Left lobe of liver (tissue), 2 donors: ENCODE measurements around the gene GPR146. TPM values are rescaled to one million over a fixed set of nuclear protein-coding genes. Genes with fewer than 3 reads are reported as not detected.
A peak's percentile ranks its signal among the peaks of the same experiment; 100 is the strongest.
"Not testable (repeated sequence)": the region's sequence is repeated elsewhere in the genome, so short reads cannot be mapped to it uniquely, and the experiment has no call there.

Experiments used
- ATAC-seq: fragments of 200-7000 bp; cut with Tn5 transposase; one replicate; pipeline ENCODE4 v1.9.1; 2020; ENCODE audit warnings: mild to moderate bottlenecking, moderate library complexity
- DNase-seq: peaks from one replicate; pipeline ENCODE4 v3.0.0-alpha.2; 2020; ENCODE audit warnings: low spot score
- total RNA-seq: library from RNA; stranded (reverse); gene quantifications from one replicate; pipeline ENCODE4 v1.2.1, GENCODE V29; 2021
- donor health status: DM: no; HTN: no; CAD: no; lungs with moderate emphysema.
- donor health status: DM: no; HTN: yes; CAD: no.

The GPR146 gene
- total RNA-seq, 1 donor from 2014 or later, result 28.1 TPM

GRCh38 chr7:1074018-1074417 lies 29.7 kb downstream of the GPR146 start:
- not testable (repeated sequence) for DNase-seq, ATAC-seq

GRCh38 chr7:1074593-1075431 lies 30.5 kb downstream of the GPR146 start:
- ATAC-seq, result no peak
- DNase-seq, result no peak

- ATAC-seq (no peak), DNase-seq (no peak)
Observed at GRCh38 chr7:1076184-1077072, 32.1 kb downstream of the GPR146 start.

- no peak for ATAC-seq
- no peak for DNase-seq
Observed at GRCh38 chr7:1078519-1078918, 34.2 kb downstream of the GPR146 start.

- ATAC-seq (no peak), DNase-seq (no peak)
Observed at GRCh38 chr7:1078985-1079384, 34.6 kb downstream of the GPR146 start.

GRCh38 chr7:1079546-1079945 lies 35.2 kb downstream of the GPR146 start:
- DNase-seq (no peak), ATAC-seq (no peak)

- no peak for DNase-seq
- ATAC-seq, result peak; percentile 31
Observed at GRCh38 chr7:1080252-1080920, 36.0 kb downstream of the GPR146 start.

- DNase-seq, result no peak
- no peak for ATAC-seq
Observed at GRCh38 chr7:1080921-1081255, 36.5 kb downstream of the GPR146 start.

- DNase-seq (no peak), ATAC-seq (no peak)
Observed at GRCh38 chr7:1081336-1081735, 37.0 kb downstream of the GPR146 start.

GRCh38 chr7:1081931-1082401 lies 37.6 kb downstream of the GPR146 start:
- DNase-seq (no peak), ATAC-seq (no peak)

GRCh38 chr7:1083729-1084657 lies 39.6 kb downstream of the GPR146 start:
- no peak for DNase-seq
- no peak for ATAC-seq

- DNase-seq, result no peak
- ATAC-seq, result no peak
Observed at GRCh38 chr7:1085266-1085665, 40.9 kb downstream of the GPR146 start.

GRCh38 chr7:1085910-1086421 lies 41.6 kb downstream of the GPR146 start:
- ATAC-seq, result no peak

GRCh38 chr7:1086588-1087464 lies 42.5 kb downstream of the GPR146 start:
- peak; percentile 84 for DNase-seq
- ATAC-seq, result peak; percentile 73

More at GRCh38 chr7:1085910-1086421, 41.6 kb downstream of the GPR146 start:
- no peak for DNase-seq

GRCh38 chr7:1087465-1087814 lies 43.1 kb downstream of the GPR146 start:
- DNase-seq, result no peak

GRCh38 chr7:1087952-1088920 lies 43.9 kb downstream of the GPR146 start, which contains the start of gene GPER1:
Gene GPER1 (plus strand): TSS chr7:1088113. CDS start chr7:1091729, 3,616 bp downstream.
- ATAC-seq (peak; percentile 84), DNase-seq (peak; percentile 94)

More at GRCh38 chr7:1087465-1087814, 43.1 kb downstream of the GPR146 start:
- peak; percentile 38 for ATAC-seq

GRCh38 chr7:1090236-1090635 lies 45.9 kb downstream of the GPR146 start:
- no peak for ATAC-seq
- DNase-seq, result no peak
